Measurements from ENCODE around the gene COG2. TPM values are rescaled to one million over a fixed set of nuclear protein-coding genes. Genes with fewer than 3 reads are reported as not detected.

Gene COG2, protein sequence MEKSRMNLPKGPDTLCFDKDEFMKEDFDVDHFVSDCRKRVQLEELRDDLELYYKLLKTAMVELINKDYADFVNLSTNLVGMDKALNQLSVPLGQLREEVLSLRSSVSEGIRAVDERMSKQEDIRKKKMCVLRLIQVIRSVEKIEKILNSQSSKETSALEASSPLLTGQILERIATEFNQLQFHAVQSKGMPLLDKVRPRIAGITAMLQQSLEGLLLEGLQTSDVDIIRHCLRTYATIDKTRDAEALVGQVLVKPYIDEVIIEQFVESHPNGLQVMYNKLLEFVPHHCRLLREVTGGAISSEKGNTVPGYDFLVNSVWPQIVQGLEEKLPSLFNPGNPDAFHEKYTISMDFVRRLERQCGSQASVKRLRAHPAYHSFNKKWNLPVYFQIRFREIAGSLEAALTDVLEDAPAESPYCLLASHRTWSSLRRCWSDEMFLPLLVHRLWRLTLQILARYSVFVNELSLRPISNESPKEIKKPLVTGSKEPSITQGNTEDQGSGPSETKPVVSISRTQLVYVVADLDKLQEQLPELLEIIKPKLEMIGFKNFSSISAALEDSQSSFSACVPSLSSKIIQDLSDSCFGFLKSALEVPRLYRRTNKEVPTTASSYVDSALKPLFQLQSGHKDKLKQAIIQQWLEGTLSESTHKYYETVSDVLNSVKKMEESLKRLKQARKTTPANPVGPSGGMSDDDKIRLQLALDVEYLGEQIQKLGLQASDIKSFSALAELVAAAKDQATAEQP
- total RNA-seq (2022; extraction: Qiagen RNA extraction), result 18.3 to 22.7 TPM (median 19.6 TPM) in 5 replicates

DNA sequence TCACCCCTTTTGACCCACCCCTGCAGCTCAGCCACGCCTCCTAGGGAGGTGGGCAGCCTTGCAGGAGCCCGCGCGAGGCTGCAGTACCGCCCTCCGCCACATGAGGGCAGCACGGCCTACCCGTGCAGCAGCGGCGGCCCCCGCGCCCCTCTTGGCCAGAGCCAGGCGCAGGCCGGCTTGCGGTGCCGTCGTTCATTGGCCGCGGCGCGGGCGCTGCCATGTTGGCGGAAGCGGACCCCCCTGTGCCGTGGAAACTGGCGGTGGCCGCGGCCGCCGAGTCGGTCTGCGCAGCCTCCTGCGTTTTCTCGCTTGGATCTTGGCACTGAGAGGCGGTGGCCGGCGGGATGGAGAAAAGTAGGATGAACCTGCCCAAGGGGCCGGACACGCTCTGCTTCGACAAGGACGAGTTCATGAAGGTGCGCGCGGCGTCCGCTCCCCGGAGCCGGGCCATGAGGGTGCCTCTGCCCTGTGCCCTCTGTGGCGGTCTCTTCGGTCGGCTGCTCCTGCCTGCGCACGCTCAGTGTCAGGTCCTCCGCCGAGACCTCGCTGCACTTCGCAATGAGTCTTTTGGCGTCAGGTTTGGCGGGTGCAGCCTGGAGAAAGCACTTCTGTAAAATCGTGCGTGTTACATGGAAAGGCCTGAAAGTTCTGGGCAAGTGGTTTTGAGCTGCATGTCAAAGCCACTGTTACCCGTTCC, at the start of gene COG2:
Gene COG2, plus strand, starts transcription at position 219 of the 697 bp plus-strand sequence. Its CDS starts 126 bp downstream, at position 345.

DNA sequence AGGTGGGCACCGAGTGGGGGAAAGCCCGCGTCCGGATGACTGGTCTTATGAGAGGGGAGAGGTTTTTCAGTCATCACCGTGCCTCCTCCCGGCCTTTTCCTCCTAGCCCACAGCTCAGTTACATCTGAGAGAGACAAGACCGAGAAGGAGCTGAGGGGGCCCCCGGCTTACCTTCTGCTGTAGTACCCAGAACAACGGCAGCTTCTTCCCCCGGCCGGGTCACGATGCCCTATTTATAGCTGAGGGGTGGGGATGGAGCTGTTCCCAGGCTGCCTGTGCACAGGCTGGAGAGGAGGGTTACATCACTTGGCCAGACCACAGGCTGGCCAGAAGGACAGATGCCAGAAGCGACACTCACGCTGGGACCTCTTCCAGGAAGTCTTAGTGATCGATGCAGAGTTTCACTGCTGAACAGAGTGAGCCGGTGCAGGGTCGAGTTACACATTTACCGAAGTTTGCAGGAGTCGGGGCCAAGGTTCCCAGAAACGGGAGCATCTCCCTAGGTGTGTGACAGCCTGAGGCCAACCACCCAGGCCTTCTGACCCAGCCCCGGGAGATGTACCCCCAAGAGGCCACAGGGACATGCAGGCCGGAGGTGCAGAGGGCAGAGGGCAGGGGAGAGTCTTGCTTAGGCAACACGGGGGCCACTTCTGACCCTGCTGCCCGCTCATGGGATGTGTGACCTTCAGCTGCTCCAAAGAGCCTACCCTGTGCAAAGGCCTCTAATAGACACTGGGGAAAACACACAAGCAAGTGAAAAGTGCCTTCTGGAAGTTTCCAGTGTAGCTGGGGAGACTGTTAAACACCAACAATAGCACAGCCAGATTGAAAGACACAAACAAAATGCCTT, 71.9 kb downstream of the COG2 start, which contains the start of gene AGT:
Gene AGT, minus strand, starts transcription at position 208 of the 850 bp plus-strand sequence. CDS start 3,299 bp downstream, outside the sequence.

Other genes starting within 250 kb of the COG2 start
- gene PGBD5, start 216.1 kb upstream of the COG2 start, total RNA-seq (2022; extraction: Qiagen RNA extraction), result 0.65 to 0.85 TPM (median 0.70 TPM) in 5 replicates
- 0.06 to 0.17 TPM (median 0.09 TPM) in 4 of 5 replicates, not detected in the other for gene AGT, start 71.6 kb downstream of the COG2 start, total RNA-seq (2022; extraction: Qiagen RNA extraction)
- gene CAPN9, start 104.9 kb downstream of the COG2 start, total RNA-seq (2022; extraction: Qiagen RNA extraction), result not detected in 5 replicates
- 15.1 to 18.9 TPM (median 18.0 TPM) in 5 replicates for gene C1orf198, start 226.0 kb downstream of the COG2 start, total RNA-seq (2022; extraction: Qiagen RNA extraction)

Data from A549 treated with CORT108297 at 1 μM for 4 hours (cell line).